Transverse colon (tissue), 4 donors: ENCODE measurements around the gene DNAH11. TPM values are rescaled to one million over a fixed set of nuclear protein-coding genes. Genes with fewer than 3 reads are reported as not detected.
A peak's percentile ranks its signal among the peaks of the same experiment; 100 is the strongest.

ENCODE experiments used
- DNase-seq: peaks from one replicate; pipeline ENCODE4 v3.0.0-alpha.2; 2019
- H3K27ac ChIP-seq, 4 donors: fragments of 200-600 bp; sonication (generic); 2 replicates each; pipeline ENCODE4 v1.5.1; 2016 to 2018; ENCODE audit warnings: inconsistent platforms in 4 of 4
- H3K27me3 ChIP-seq: fragments of 200-600 bp; sonication (generic); 2 replicates; pipeline ENCODE4 v1.5.1; 2017; ENCODE audit warnings: inconsistent platforms
- H3K36me3 ChIP-seq, 4 donors: fragments of 200-600 bp; sonication (generic); 2 replicates each; pipeline ENCODE4 v1.5.1; 2017 to 2019; ENCODE audit warnings: inconsistent platforms in 4 of 4
- H3K4me1 ChIP-seq, 4 donors: fragments of 200-600 bp; sonication (generic); 2 replicates each; pipeline ENCODE4 v1.5.1; 2017 to 2020; ENCODE audit warnings: inconsistent platforms in 4 of 4
- H3K4me3 ChIP-seq, 4 donors: fragments of 200-600 bp; sonication (generic); 1 replicate in 1 of 4; 2 replicates in 3 of 4; pipeline versions ENCODE4 v1.5.1 to v1.6.1; 2017 to 2019; ENCODE audit warnings: inconsistent platforms in 4 of 4
- H3K9me3 ChIP-seq, 2 donors: fragments of 200-600 bp; sonication (generic); 2 replicates each; pipeline ENCODE4 v1.5.1; 2017 to 2019; ENCODE audit warnings: inconsistent platforms in 2 of 2
- CTCF ChIP-seq, 5 experiments: fragments of 200-600 bp in 3 of 5; fragments of 450-650 bp in 2 of 5; sonication (generic) in 3 of 5; IDR thresholded peaks; 1 replicate in 2 of 5; 2 replicates in 3 of 5; pipeline ENCODE4 v1.5.1; 2016 to 2017; ENCODE audit warnings: antibody characterized with exemption in 5 of 5, inconsistent platforms in 3 of 5, mild to moderate bottlenecking in 2 of 5, moderate library complexity in 1 of 5
- EP300 ChIP-seq: sonication (generic); formaldehyde crosslinking; IDR thresholded peaks from one replicate; pipeline ENCODE4 v1.6.1; 2017; ENCODE audit warnings: antibody characterized with exemption, low read depth
- POLR2A ChIP-seq: fragments of 450-650 bp; IDR thresholded peaks from one replicate; pipeline ENCODE4 v1.6.1; 2016; ENCODE audit warnings: antibody characterized with exemption, mild to moderate bottlenecking, moderate library complexity
- POLR2AphosphoS5 ChIP-seq, 3 donors: sonication (generic); formaldehyde crosslinking; IDR thresholded peaks; one replicate each; pipeline ENCODE4 v1.6.1; 2016; ENCODE audit warnings: antibody characterized with exemption in 3 of 3
- WGBS, 2 donors: methylation state at CpG; one replicate each; pipeline ENCODE4 v1.1.5; 2018; ENCODE audit warnings: low coverage in 1 of 2; 5-methylcytosine and 5-hydroxymethylcytosine counted together
- in situ Hi-C, 4 donors: fragments of 200-750 bp; cut with MboI; loops; one replicate each; pipeline versions ENCODE4 v1.15.0 to v1.15.1; 2017; ENCODE audit warnings: low sequenced_read_pairs in 3 of 4, low pct_ligation_motif_present in 1 of 4, low pct_unique_long_range_greater_than_20kb in 1 of 4
- intact Hi-C: fragments of 100-400 bp; cut with DNase I; formaldehyde crosslinking; loops from one replicate; pipeline ENCODE4 v1.15.1; 2023; ENCODE audit warnings: low total_unique reads
- total RNA-seq, 4 donors: library from RNA; depleted of rRNA; stranded (reverse); fragments of >200 nt; gene quantifications; one replicate each; pipeline ENCODE4 v1.1.0, GENCODE V29; 2016

DNAH11 gene
- total RNA-seq, 4 donors from 2014 or later: under 0.01 to 0.16 TPM; not detected in 2

GRCh38 chr7:21500117-21500832 lies 42.6 kb upstream of the DNAH11 start:
- Histone ChIP-seq H3K4me1 (no peaks in the 10 kb centered on the region), H3K27me3 (no peaks in the 10 kb centered on the region), H3K36me3 (no peaks in the 10 kb centered on the region), H3K4me3 (no peak overlapping the region), H3K9me3 (no peaks in the 10 kb centered on the region), H3K27ac (no peak overlapping the region)
- in situ Hi-C loops: loop anchor here (10.0 to 25.0 kb wide), 3 partner anchors 238 to 713 kb away; partner anchors contain the start of gene SP8 (in 2 of the 4)
- WGBS, 2 donors: 83 to 96% methylated on average over 5 to 6 of the region's 6 CpGs
- intact Hi-C loops: no loop called here
- TF ChIP-seq POLR2A (no peak), CTCF (IDR thresholded peaks at IDR 0.05) (no peak), POLR2AphosphoS5 (IDR thresholded peaks at IDR 0.05) (no peak), EP300 (no peak)
- no peak for DNase-seq

- no peaks in the 10 kb centered on the region for H3K9me3 ChIP-seq
- no peaks in the 10 kb centered on the region for H3K36me3 ChIP-seq
- no peaks in the 10 kb centered on the region for H3K4me1 ChIP-seq
- 62 to 91% methylated on average over 2 of the region's 2 CpGs for WGBS, 2 donors
- in situ Hi-C loops (loop anchor here (10.0 to 25.0 kb wide), 3 partner anchors 242 to 717 kb away; partner anchors contain the start of gene SP8 (in 2 of the 4)), intact Hi-C loops (no loop called here)
- no peak for DNase-seq
- no peak overlapping the region for H3K27ac ChIP-seq
- no peak overlapping the region for H3K4me3 ChIP-seq
- H3K27me3 ChIP-seq: no peaks in the 10 kb centered on the region
- TF ChIP-seq EP300: no peak
- no peak for TF ChIP-seq POLR2AphosphoS5 (IDR thresholded peaks at IDR 0.05)
- no peak for TF ChIP-seq POLR2A
- TF ChIP-seq CTCF (IDR thresholded peaks at IDR 0.05): no peak
Measured at GRCh38 chr7:21504021-21504420, 38.8 kb upstream of the DNAH11 start.

- Histone ChIP-seq H3K27ac (no peak overlapping the region), H3K4me3 (no peak overlapping the region), H3K27me3 (no peaks in the 10 kb centered on the region), H3K9me3 (no peaks in the 10 kb centered on the region), H3K4me1 (no peaks in the 10 kb centered on the region), H3K36me3 (peaks cover 0 to 5% (median 0%) of the 10 kb centered on the region in 4 donors)
- 67 to 84% methylated on average over 2 to 8 of the region's 8 CpGs for WGBS, 2 donors
- TF ChIP-seq EP300: no peak
- peak; percentile 69 to 77 (median 73) for TF ChIP-seq CTCF (IDR thresholded peaks at IDR 0.05)
- no peak for TF ChIP-seq POLR2AphosphoS5 (IDR thresholded peaks at IDR 0.05)
- TF ChIP-seq POLR2A: no peak
- in situ Hi-C loops (loop anchor here (5.0 to 25.0 kb wide), 4 partner anchors 245 to 720 kb away; partner anchors contain the start of gene SP8 (in 2 of the 4)), intact Hi-C loops (no loop called here)
- peak; percentile 55 for DNase-seq
Measured at GRCh38 chr7:21507627-21508343, 35.1 kb upstream of the DNAH11 start.

- H3K27ac ChIP-seq: no peak overlapping the region
- no peaks in the 10 kb centered on the region for H3K27me3 ChIP-seq
- DNase-seq: no peak
- in situ Hi-C loops (loop anchor here (5.0 to 25.0 kb wide), 4 partner anchors 246 to 721 kb away; partner anchors contain the start of gene SP8 (in 2 of the 4)), intact Hi-C loops (no loop called here)
- 96 to 100% methylated on average over 1 to 3 of the region's 3 CpGs for WGBS, 2 donors
- H3K4me3 ChIP-seq: no peak overlapping the region
- no peaks in the 10 kb centered on the region for H3K9me3 ChIP-seq
- H3K36me3 ChIP-seq: peaks cover 0 to 5% (median 0%) of the 10 kb centered on the region in 4 donors
- no peak for TF ChIP-seq CTCF (IDR thresholded peaks at IDR 0.05)
- no peak for TF ChIP-seq POLR2AphosphoS5 (IDR thresholded peaks at IDR 0.05)
- no peak for TF ChIP-seq EP300
- no peak for TF ChIP-seq POLR2A
- no peaks in the 10 kb centered on the region for H3K4me1 ChIP-seq
Measured at GRCh38 chr7:21508538-21508937, 34.3 kb upstream of the DNAH11 start.
